Brain microvascular endothelial cell (primary cell): Measurements from ENCODE around the gene PARP2.
"Not testable (repeated sequence)": the region's sequence is repeated elsewhere in the genome, so short reads cannot be mapped to it uniquely, and the experiment has no call there.

Experiments
- DNase-seq: peaks from one replicate; pipeline ENCODE4 v3.0.0-alpha.2; 2020
- H3K27ac ChIP-seq: fragments of 250-450 bp; sonication (Bioruptor Pico); 2 replicates; pipeline ENCODE4 v1.5.1; 2020; ENCODE audit warnings: mild to moderate bottlenecking, moderate library complexity
- H3K27me3 ChIP-seq: fragments of 250-450 bp; sonication (Bioruptor Pico); replicated peaks from 2 replicates; pipeline ENCODE4 v1.5.1; 2020; ENCODE audit warnings: mild to moderate bottlenecking
- H3K36me3 ChIP-seq: fragments of 250-450 bp; sonication (Bioruptor Pico); replicated peaks from 2 replicates; pipeline ENCODE4 v1.5.1; 2020; ENCODE audit warnings: mild to moderate bottlenecking
- H3K4me3 ChIP-seq: 2 replicates; pipeline ENCODE4 v1.5.1; 2011; ENCODE audit warnings: low read depth, mild to moderate bottlenecking, control low read depth, low read length, moderate library complexity
- CTCF ChIP-seq: IDR thresholded peaks from 2 replicates; pipeline ENCODE4 v1.5.1; 2011; ENCODE audit warnings: low read depth, mild to moderate bottlenecking, moderate library complexity, low read length, control low read depth, inconsistent platforms; ENCODE audit errors: missing control alignments
- in situ Hi-C: cut with HindIII; loops from 2 replicates; pipeline ENCODE4 v1.10.0; 2017; ENCODE audit warnings: low sequenced_read_pairs, low pct_ligation_motif_present

Gene PARP2

DNA sequence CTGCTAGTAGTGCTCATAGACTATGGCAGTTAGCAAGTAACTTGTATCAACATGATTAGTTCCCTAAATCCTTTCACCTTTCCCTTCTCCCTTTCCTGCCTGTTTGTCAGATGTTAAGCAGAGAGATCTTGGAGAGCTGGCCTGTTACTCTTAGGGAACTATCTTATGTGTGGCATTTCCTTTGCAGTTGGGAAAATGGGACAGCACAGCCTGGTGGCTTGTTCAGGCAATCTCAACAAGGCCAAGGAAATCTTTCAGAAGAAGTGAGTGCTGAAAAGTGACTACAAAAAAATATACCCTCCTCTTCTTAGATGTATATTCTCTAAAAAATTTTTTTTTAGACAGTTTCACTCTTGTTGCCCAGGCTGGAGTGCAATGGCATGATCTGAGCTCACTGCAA lies 7.4 kb downstream of the PARP2 start:
- H3K27me3 ChIP-seq, result no peaks in the 10 kb centered on the region
- in situ Hi-C loops, result no loop called here
- H3K36me3 ChIP-seq, result peaks cover 32% of the 10 kb centered on the region
- H3K4me3 ChIP-seq, result no peak overlapping the region
- peak; percentile 49 for TF ChIP-seq CTCF
- no peak for DNase-seq
- H3K27ac ChIP-seq, result no peak overlapping the region

DNA sequence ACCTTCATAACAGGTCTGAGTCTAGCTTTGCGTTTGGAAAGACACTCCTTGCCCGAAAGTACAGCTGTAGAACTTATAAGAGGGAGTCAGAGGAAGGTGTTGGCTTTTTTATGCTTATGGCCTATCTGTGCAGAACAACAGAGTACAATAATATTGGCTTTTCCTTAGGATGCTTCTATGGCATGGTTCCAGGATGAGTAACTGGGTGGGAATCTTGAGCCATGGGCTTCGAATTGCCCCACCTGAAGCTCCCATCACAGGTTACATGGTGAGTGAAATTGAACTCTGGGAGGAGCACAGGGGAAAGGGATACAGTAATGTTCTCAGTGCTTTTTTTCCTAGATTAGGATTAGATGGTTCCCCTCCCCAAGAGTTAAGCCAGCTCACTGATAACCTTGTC lies 13.0 kb downstream of the PARP2 start:
- peaks cover 55% of the 10 kb centered on the region for H3K36me3 ChIP-seq
- no peak for DNase-seq
- in situ Hi-C loops, result no loop called here

GRCh38 chr14:20358474-20358873 lies 15.0 kb downstream of the PARP2 start:
- in situ Hi-C loops, DNase-seq, H3K27me3 ChIP-seq, H3K27ac ChIP-seq, H3K4me3 ChIP-seq: not testable (repeated sequence)
- peaks cover 46% of the 10 kb centered on the region for H3K36me3 ChIP-seq

More for the DNA sequence above, 13.0 kb downstream of the PARP2 start:
- no peaks in the 10 kb centered on the region for H3K27me3 ChIP-seq
- no peak overlapping the region for H3K4me3 ChIP-seq
- H3K27ac ChIP-seq, result no peak overlapping the region
- no peak for TF ChIP-seq CTCF

DNA sequence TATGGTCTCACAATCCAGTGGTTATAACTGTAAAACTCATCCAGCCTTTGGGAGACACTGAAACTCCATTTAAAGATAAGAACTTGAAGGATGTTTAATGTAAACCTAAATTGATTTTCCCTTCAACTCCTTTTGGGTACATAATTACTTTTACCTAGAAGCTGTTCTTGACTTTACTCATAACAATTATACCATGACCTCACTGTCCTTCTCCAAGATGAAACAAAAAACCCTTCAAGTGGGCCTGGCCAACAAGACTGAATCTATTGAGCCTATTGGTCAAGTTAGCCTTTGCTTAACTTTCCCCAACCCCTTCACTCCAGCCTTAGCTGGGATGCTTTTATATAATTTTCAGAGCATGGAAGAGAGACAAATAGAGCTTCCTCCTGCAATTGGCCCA lies 22.5 kb downstream of the PARP2 start:
- DNase-seq, result no peak
- Histone ChIP-seq H3K4me3 (no peak overlapping the region), H3K27me3 (no peaks in the 10 kb centered on the region), H3K36me3 (peaks cover 42% of the 10 kb centered on the region), H3K27ac (no peak overlapping the region)
- no peak for TF ChIP-seq CTCF
- in situ Hi-C loops, result no loop called here

GRCh38 chr14:20372796-20373195 lies 29.4 kb downstream of the PARP2 start:
- DNase-seq, result no peak
- in situ Hi-C loops, result no loop called here
- Histone ChIP-seq H3K27me3 (no peaks in the 10 kb centered on the region), H3K27ac (no peak overlapping the region), H3K36me3 (peaks cover 85% of the 10 kb centered on the region), H3K4me3 (no peak overlapping the region)
- TF ChIP-seq CTCF, result no peak

GRCh38 chr14:20375471-20375870 lies 32.0 kb downstream of the PARP2 start:
- in situ Hi-C loops, result no loop called here
- Histone ChIP-seq H3K4me3 (no peak overlapping the region), H3K36me3 (peaks cover 88% of the 10 kb centered on the region), H3K27ac (no peak overlapping the region), H3K27me3 (no peaks in the 10 kb centered on the region)
- TF ChIP-seq CTCF, result no peak
- no peak for DNase-seq
